Adipocyte (in vitro differentiated cells): ENCODE measurements around the gene ADD2.

Source experiments
- DNase-seq: peaks from one replicate; pipeline ENCODE4 v3.0.0-alpha.2; 2015; ENCODE audit warnings: low read depth
- H3K27me3 ChIP-seq: replicated peaks from 2 replicates; pipeline ENCODE4 v1.7.0; 2013; ENCODE audit warnings: mild to moderate bottlenecking, low read length, moderate library complexity; ENCODE audit not compliant: control insufficient read depth, insufficient read depth
- H3K36me3 ChIP-seq: 2 replicates; pipeline ENCODE4 v1.7.0; 2013; ENCODE audit warnings: low read length, mild to moderate bottlenecking, moderate library complexity; ENCODE audit not compliant: control insufficient read depth, insufficient read depth, severe bottlenecking
- H3K4me1 ChIP-seq: 2 replicates; pipeline ENCODE4 v1.7.0; 2013; ENCODE audit warnings: mild to moderate bottlenecking, low read length, moderate library complexity; ENCODE audit not compliant: control insufficient read depth, insufficient read depth
- H3K4me3 ChIP-seq: 2 replicates; pipeline ENCODE4 v1.7.0; 2013; ENCODE audit warnings: mild to moderate bottlenecking, low read length, moderate library complexity
- H3K9ac ChIP-seq: 2 replicates; pipeline ENCODE4 v1.7.0; 2013; ENCODE audit warnings: mild to moderate bottlenecking, low read length, moderate library complexity
- H3K9me3 ChIP-seq: 2 replicates; pipeline ENCODE4 v1.7.0; 2013; ENCODE audit warnings: mild to moderate bottlenecking, low read length, moderate library complexity; ENCODE audit not compliant: control insufficient read depth

The ADD2 gene

DNA sequence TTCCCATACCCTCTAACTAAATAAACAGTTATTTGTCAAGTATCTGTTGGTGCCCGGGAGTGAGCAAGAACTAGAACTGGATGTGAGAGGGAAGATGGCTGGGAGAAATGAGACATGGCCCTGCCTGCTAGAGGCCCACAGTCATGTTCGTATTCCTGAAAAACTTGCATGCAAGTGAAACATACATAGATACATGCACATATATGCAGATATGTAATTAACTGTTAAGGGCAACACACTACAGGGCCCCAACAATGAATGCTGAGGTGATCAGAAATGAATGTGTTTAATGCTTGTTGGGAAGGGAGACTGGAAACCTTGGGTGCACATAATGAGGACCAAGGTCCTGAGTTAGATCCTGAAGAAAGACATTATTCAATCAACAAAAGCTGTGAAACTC lies 49.8 kb downstream of the ADD2 start:
- no peak overlapping the region for H3K9ac ChIP-seq
- no peak overlapping the region for H3K4me3 ChIP-seq
- H3K27me3 ChIP-seq = peaks cover 21% of the 10 kb centered on the region
- no peaks in the 10 kb centered on the region for H3K36me3 ChIP-seq
- H3K4me1 ChIP-seq = no peaks in the 10 kb centered on the region
- H3K9me3 ChIP-seq = no peaks in the 10 kb centered on the region
- DNase-seq = no peak

DNA sequence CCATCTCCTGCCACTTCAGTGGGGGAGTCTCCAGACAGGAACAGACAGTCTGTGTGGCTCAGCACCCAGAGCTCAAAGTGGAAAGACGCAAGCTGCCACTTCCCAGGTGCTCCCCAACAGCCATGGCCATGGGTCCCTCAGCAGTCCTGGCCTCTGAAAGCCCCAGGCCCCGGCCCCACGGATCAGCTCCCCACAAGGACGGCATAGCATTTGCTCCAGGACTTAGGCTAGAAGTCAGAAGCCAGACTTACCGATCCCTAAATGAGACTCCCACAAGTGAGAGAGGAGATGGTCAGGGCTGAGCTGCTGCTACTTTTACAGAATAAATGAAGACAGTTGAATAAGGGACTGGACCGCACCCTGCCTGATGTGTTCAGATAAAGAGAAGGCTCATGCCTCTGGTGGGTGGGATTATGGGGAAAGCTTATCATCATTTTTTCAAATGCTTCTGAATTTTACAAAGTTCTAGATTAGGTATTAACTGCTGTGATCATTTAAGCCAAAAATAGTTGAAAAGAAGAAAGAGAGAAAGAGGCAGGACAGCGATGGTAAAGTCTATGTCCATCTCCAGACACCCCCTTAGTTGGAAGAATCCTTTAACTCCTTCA lies 50.5 kb downstream of the ADD2 start:
- DNase-seq = no peak
- Histone ChIP-seq H3K9me3 (no peaks in the 10 kb centered on the region), H3K36me3 (no peaks in the 10 kb centered on the region), H3K4me1 (no peaks in the 10 kb centered on the region), H3K4me3 (no peak overlapping the region), H3K9ac (no peak overlapping the region), H3K27me3 (peaks cover 21% of the 10 kb centered on the region)

DNA sequence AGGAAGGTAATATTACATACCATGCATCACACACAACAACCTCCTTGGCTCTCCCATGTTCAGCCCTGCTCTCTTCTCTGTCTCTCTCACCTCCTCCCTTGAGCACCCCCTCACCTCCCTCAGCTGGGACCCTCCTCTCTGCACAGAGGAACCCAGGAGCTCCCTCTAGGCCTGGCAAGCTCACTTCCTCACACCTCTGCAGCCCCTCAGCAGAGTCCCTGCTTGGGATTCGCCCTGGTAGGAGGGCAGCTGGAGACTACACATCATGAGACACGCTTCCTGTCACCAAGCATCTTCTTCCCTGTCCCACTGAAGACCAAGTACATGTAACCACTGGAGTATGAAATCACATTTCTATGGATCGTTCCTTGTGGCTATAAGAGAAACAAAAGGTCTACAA lies 51.0 kb downstream of the ADD2 start:
- Histone ChIP-seq H3K4me3 (no peak overlapping the region), H3K36me3 (no peaks in the 10 kb centered on the region), H3K4me1 (no peaks in the 10 kb centered on the region), H3K9ac (no peak overlapping the region), H3K27me3 (peaks cover 21% of the 10 kb centered on the region), H3K9me3 (no peaks in the 10 kb centered on the region)
- DNase-seq = no peak

DNA sequence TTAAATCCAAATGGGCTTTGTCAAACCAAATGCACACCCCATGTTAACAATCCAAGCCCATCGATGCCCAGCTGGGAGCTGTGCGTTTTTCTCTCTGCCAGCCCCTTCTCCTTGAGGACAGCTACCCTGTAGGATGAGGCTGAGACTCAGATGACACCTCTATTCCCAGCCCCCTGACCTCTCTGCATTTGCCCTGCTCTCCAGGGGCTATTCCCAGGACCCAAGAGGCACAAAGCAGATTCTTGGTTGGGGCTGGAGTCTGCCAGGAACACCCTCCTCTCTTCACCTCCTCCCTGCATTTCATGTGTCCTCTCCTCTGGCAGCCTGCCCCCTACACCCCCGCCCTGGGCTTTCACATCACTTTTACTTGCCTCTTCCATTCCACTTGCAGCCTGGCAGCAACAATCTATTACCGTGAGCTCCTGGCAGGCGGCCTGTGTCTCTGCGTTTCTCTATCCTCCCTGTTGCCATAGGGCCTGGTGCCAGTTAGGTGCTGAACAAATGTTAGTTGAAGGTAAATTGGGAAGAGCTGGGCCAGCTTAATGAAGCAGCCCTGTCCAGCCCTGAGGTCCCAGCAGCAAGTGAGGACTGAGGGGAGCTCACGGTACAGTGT lies 51.8 kb downstream of the ADD2 start:
- no peak for DNase-seq
- Histone ChIP-seq H3K4me3 (no peak overlapping the region), H3K9me3 (no peaks in the 10 kb centered on the region), H3K9ac (no peak overlapping the region), H3K27me3 (peaks cover 21% of the 10 kb centered on the region), H3K4me1 (no peaks in the 10 kb centered on the region), H3K36me3 (no peaks in the 10 kb centered on the region)

DNA sequence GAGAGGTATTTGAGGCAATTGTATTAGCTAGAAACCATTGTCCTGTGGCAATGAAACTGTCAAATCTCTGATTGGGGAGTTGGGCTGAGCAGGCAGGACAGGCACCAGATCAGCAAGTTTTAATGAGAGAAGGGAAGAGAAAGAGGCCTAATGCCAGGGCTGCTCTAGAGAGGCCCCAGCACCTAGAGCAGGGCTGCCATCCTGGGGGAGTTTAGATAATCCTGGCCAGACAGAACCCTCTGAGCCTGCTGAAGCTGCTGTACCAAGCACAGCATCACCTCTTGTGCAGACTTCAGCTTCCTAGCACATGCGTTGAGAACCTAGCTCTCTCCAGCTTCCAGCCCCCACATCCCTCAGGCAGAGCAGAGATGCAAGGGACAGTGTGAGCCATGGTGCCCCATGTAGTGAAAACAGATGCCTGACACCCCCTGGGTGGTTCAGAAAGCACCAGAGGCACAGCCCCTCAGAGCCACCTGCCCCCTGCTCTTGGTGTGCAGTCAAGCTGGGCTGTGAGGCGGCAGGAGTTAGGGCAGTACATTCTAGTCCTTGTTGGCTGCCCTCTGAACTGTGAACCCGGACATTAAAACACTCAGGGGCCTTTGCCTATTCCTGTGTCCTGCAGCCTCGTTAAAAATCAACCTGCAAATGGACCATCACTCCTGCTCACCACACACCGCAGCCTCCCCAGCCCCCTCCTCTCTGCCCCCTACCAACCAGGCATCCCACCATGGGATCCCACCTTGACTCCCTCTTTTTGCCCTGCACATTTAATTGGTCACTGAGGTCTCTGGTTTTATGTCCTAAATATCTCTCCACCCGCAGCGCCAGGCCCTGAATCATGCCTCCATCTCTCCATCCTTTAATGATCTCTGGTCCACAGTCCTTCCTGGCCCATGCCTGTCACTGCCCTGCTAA lies 52.7 kb downstream of the ADD2 start:
- Histone ChIP-seq H3K9ac (no peak overlapping the region), H3K36me3 (no peaks in the 10 kb centered on the region), H3K27me3 (peaks cover 21% of the 10 kb centered on the region), H3K9me3 (no peaks in the 10 kb centered on the region), H3K4me3 (no peak overlapping the region), H3K4me1 (no peaks in the 10 kb centered on the region)
- DNase-seq = no peak

DNA sequence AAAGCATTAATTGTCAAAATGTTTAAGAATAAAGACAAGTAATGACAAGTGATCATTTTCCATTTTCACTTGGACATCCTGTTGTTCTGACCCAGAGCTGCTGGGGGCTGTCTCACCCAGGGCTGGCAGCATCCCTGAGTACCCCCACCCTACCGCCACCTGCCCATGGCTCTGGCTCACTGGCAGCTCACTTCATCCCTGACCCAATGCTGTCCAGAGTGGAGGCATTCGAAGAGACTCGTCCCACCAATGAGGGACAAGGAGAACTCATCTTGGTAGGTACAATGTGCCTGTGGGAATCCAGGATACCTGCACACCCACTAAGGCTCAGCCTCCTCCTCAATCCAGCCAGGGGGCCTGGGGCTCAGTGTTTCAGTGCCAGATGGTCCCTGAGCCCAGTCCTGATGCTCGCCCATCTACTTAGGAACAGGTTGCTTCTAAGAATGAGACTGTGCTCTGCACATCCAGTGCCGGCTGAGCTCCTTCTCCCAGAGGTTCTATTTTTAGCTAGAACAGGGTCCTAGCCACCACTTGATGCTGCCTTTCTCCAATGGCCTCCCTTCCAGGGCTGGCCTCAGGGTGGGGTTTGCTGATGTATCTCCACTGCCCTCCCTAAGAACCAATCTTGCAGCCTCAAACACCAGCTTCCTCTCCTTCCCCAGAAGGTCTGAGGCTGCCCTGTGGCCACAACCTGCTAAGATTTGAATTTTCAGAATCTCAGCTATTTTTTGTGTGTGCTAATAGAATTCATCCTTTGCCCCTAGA lies 53.7 kb downstream of the ADD2 start:
- no peak overlapping the region for H3K9ac ChIP-seq
- no peaks in the 10 kb centered on the region for H3K9me3 ChIP-seq
- H3K4me3 ChIP-seq = no peak overlapping the region
- peaks cover 6% of the 10 kb centered on the region for H3K4me1 ChIP-seq
- H3K27me3 ChIP-seq = peaks cover 21% of the 10 kb centered on the region
- H3K36me3 ChIP-seq = no peaks in the 10 kb centered on the region
- no peak for DNase-seq

DNA sequence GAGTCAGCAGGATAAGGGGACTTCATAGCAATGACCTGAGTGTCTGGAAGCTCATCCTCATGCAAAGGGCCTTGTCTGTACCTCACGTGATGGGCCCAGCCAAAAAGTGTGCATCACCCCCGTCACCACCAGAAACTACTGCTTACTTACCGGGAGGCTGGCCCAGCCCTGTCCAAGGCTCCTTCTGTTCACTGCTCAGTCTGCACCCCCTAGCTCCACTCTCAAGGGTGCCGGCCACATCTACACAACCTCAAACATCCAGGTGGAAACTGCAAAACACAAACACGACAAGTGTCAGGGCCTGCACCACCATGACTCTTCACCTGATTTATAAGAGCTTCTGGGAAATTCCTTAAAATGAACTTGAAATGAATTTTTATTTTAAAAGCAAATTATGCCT lies 55.1 kb downstream of the ADD2 start:
- no peaks in the 10 kb centered on the region for H3K9me3 ChIP-seq

DNA sequence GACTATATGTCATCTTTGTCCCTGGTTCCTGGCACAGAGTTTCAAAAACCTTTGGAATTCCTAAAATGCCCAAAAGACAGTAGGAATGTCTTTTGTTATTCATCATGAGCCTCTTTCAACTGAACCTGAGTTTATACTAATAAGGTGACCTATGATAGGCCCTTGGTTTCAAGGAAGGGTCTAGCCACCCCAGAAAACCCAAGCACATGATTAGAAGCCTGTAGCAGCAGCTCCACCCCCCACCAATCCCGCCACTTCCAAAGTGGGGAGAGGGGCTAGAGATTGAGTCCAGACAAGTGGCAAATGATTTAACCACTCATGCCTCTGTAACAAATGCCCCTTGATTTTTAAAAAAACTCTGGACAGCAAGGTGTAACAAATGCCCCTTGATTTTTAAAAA lies 56.8 kb downstream of the ADD2 start:
- Histone ChIP-seq H3K27me3 (peaks cover 4% of the 10 kb centered on the region), H3K9ac (no peak overlapping the region), H3K36me3 (no peaks in the 10 kb centered on the region), H3K4me1 (peaks cover 10% of the 10 kb centered on the region), H3K9me3 (no peaks in the 10 kb centered on the region), H3K4me3 (no peak overlapping the region)
- DNase-seq = no peak

More for the DNA sequence above, 55.1 kb downstream of the ADD2 start:
- no peak overlapping the region for H3K9ac ChIP-seq
- peaks cover 18% of the 10 kb centered on the region for H3K27me3 ChIP-seq
- DNase-seq = no peak
- no peaks in the 10 kb centered on the region for H3K36me3 ChIP-seq
- H3K4me3 ChIP-seq = no peak overlapping the region
- H3K4me1 ChIP-seq = peaks cover 10% of the 10 kb centered on the region

DNA sequence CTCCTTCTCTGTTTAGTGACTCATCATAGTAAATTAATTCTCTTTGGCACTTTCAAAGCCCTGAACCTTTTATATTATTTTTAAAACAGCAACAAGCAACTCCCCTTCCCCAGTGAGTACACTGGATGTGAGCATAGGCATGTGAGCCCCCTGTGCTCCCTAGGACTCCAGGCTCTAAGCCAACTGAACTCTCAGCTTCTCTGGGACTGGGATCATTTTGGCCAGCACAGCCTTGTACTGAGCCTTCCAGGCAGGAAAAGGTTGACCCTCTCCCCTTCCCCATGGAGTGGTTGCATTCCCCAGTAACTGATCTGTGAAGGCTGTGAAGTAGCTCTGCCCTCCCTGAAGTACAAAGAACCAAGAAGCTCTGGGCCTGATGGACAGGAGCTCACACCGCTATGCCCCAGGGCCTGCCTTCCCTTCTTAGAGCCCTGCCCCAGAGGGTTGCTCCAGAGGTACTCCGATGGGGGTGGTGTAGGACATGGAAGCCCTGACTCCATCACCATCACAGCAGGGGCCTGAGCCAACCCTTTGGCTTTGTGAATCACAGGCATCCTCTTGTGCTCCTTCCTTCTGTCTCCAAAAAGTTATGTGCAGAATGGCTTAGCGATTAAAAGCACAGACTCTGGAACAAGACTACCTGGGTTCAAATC lies 57.8 kb downstream of the ADD2 start:
- no peak overlapping the region for H3K4me3 ChIP-seq
- peaks cover 4% of the 10 kb centered on the region for H3K27me3 ChIP-seq
- H3K36me3 ChIP-seq = no peaks in the 10 kb centered on the region
- no peak for DNase-seq
- no peak overlapping the region for H3K9ac ChIP-seq
- no peaks in the 10 kb centered on the region for H3K9me3 ChIP-seq
- peaks cover 10% of the 10 kb centered on the region for H3K4me1 ChIP-seq

DNA sequence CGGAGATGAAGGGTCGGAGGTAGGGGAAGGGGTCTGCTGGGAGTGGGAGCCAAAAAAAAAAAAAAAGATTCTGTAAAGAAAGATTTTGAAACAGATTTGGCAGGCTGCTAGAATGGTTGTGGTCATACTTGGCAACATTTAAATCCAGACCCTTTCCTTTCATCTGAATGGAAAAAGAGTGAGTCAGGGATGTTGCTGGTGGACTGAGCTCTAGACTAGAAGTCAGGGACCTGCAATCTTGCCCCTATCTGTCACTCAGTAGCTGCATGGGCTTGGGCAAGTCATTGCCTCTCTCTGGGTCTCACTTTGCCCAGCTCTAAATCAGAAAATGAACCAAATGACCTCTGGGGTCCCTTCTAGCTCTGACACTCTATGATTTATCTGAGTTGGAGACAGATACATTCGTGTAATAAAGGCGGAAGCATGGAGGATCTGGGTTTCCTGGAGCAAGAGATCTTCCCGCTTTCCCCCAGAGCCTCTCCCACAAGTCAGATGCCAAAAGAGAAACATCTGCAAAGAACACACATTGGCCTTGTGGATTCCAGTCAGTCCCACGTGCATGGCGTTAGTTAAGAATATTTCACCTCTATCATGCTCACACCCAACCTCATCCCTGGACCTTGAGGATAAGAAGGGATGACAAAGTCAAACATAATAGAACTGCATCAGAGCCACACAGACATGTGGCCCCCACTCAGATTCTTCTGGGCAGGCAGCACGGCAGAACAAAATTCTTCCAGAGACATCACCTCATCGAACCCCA lies 58.5 kb downstream of the ADD2 start:
- H3K9ac ChIP-seq = no peak overlapping the region
- H3K27me3 ChIP-seq = peaks cover 2% of the 10 kb centered on the region
- no peak overlapping the region for H3K4me3 ChIP-seq
- H3K36me3 ChIP-seq = no peaks in the 10 kb centered on the region
- H3K4me1 ChIP-seq = peaks cover 10% of the 10 kb centered on the region
- no peaks in the 10 kb centered on the region for H3K9me3 ChIP-seq
- DNase-seq = no peak
